ENCODE measurements around the gene FGD2.

FGD2 gene

GRCh38 chr6:36957773-36958271, 47.6 kb upstream of the FGD2 start:
- Histone ChIP-seq H3K27ac (ENCODE audit: low read depth, low read length) (no peak overlapping the region), H3K36me3 (ENCODE audit: control insufficient read depth, low read length) (no peaks in the 10 kb centered on the region), H3K9me2 (replicated peaks; ENCODE audit: control insufficient read depth, low read length) (no peaks in the 10 kb centered on the region), H3K4me1 (ENCODE audit: control insufficient read depth, low read length) (peaks cover 28% of the 10 kb centered on the region), H3K4me3 (ENCODE audit: low read length) (no peak overlapping the region), H3K79me2 (ENCODE audit: control insufficient read depth, low read length) (no peaks in the 10 kb centered on the region), H4K20me1 (ENCODE audit: control insufficient read depth, insufficient read depth, low read depth, low read length) (no peaks in the 10 kb centered on the region), H3K4me2 (ENCODE audit: low read length) (no peak overlapping the region), H3F3A (ENCODE audit: control insufficient read depth, insufficient read depth) (peaks cover 4% of the 10 kb centered on the region), H3K9me3 (ENCODE audit: control insufficient read depth, insufficient read depth, low read length) (no peaks in the 10 kb centered on the region), H3K27me3 (ENCODE audit: control insufficient read depth, low read length) (no peaks in the 10 kb centered on the region)
- no peak for TF ChIP-seq CTCF (IDR thresholded peaks at IDR 0.05; ENCODE audit: low read depth, low read length, poor library complexity, severe bottlenecking)
- no peak for TF ChIP-seq EZH2phosphoT487 (IDR thresholded peaks at IDR 0.05; ENCODE audit: borderline replicate concordance, low read length)

GRCh38 chr6:36958775-36959554, 46.5 kb upstream of the FGD2 start:
- peaks cover 4% of the 10 kb centered on the region for H3F3A ChIP-seq (ENCODE audit: control insufficient read depth, insufficient read depth)
- H3K36me3 ChIP-seq (ENCODE audit: control insufficient read depth, low read length), result no peaks in the 10 kb centered on the region
- peaks cover 37% of the 10 kb centered on the region for H3K4me1 ChIP-seq (ENCODE audit: control insufficient read depth, low read length)
- H3K4me3 ChIP-seq (ENCODE audit: low read length), result no peak overlapping the region
- no peak overlapping the region for H3K4me2 ChIP-seq (ENCODE audit: low read length)
- no peaks in the 10 kb centered on the region for H3K79me2 ChIP-seq (ENCODE audit: control insufficient read depth, low read length)
- TF ChIP-seq EZH2phosphoT487 (IDR thresholded peaks at IDR 0.05; ENCODE audit: borderline replicate concordance, low read length) (no peak), CTCF (IDR thresholded peaks at IDR 0.05; ENCODE audit: low read depth, low read length, poor library complexity, severe bottlenecking) (no peak)
- no peaks in the 10 kb centered on the region for H3K9me2 ChIP-seq (replicated peaks; ENCODE audit: control insufficient read depth, low read length)
- no peak overlapping the region for H3K27ac ChIP-seq (ENCODE audit: low read depth, low read length)
- no peaks in the 10 kb centered on the region for H3K27me3 ChIP-seq (ENCODE audit: control insufficient read depth, low read length)
- H4K20me1 ChIP-seq (ENCODE audit: control insufficient read depth, insufficient read depth, low read depth, low read length), result no peaks in the 10 kb centered on the region
- no peaks in the 10 kb centered on the region for H3K9me3 ChIP-seq (ENCODE audit: control insufficient read depth, insufficient read depth, low read length)

- H3K4me1 ChIP-seq (ENCODE audit: control insufficient read depth, low read length), result peaks cover 37% of the 10 kb centered on the region
- no peaks in the 10 kb centered on the region for H3K36me3 ChIP-seq (ENCODE audit: control insufficient read depth, low read length)
- no peaks in the 10 kb centered on the region for H4K20me1 ChIP-seq (ENCODE audit: control insufficient read depth, insufficient read depth, low read depth, low read length)
- H3K79me2 ChIP-seq (ENCODE audit: control insufficient read depth, low read length), result no peaks in the 10 kb centered on the region
- no peaks in the 10 kb centered on the region for H3K9me3 ChIP-seq (ENCODE audit: control insufficient read depth, insufficient read depth, low read length)
- H3K9me2 ChIP-seq (replicated peaks; ENCODE audit: control insufficient read depth, low read length), result no peaks in the 10 kb centered on the region
- no peak overlapping the region for H3K4me2 ChIP-seq (ENCODE audit: low read length)
- H3F3A ChIP-seq (ENCODE audit: control insufficient read depth, insufficient read depth), result peaks cover 4% of the 10 kb centered on the region
- H3K27ac ChIP-seq (ENCODE audit: low read depth, low read length), result no peak overlapping the region
- TF ChIP-seq CTCF (IDR thresholded peaks at IDR 0.05; ENCODE audit: low read depth, low read length, poor library complexity, severe bottlenecking) (no peak), EZH2phosphoT487 (IDR thresholded peaks at IDR 0.05; ENCODE audit: borderline replicate concordance, low read length) (no peak)
- no peaks in the 10 kb centered on the region for H3K27me3 ChIP-seq (ENCODE audit: control insufficient read depth, low read length)
- no peak overlapping the region for H3K4me3 ChIP-seq (ENCODE audit: low read length)
Measured at GRCh38 chr6:36959555-36960250, 45.8 kb upstream of the FGD2 start.
